ENCODE data around the gene SULT1A1. TPM values are rescaled to one million over a fixed set of nuclear protein-coding genes. Genes with fewer than 3 reads are reported as not detected.

SULT1A1 gene
- total and polyA plus RNA-seq, 2 experiments from 2014 or later: 15.0 to 18.8 TPM

DNA sequence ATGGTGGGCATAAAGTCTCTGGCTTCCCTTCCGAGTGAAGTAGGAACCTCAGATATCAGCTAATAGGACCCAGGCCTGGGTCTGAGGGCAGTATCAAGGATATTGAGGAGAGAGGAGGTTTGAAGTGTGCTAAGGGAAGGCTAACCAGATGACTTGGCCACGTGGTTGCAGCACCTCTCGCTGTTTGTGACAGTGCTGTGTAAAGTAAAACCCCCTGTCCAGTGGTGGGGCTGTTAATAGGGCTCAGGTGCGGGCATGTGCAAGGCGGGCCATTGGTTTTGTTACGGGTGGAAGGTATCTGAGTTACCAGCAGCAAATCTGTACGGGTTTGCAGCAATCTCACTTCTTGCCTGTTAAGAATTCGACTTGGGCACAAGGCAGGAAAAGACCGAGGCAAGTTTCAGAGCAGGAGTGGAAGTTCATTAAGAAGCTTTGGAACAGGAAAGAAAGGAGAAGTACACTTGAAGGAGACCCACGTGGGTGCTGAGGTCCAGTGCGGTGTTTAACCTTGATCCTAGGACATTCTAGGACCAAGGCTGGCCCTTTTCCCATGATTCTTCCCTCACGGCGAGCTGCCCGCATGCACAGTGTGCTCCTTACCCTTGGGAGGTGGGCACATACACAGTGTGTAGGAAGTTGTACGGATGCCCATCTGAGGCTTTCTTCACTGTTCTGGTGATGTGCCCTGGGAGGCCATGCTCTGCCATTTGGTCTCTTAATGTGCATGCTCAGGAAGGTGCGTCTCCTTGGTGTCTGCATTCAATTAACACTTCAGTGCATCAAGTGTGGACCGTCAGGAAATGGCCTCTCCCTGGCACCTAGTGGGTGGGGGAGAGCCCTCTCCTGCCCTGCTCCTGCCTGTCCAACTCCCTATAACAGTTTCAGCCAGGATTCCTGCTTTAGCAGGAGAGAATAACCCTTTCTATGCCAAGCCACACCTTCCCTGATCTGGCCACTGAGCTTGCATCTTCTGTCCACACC is 35.8 kb downstream of the SULT1A1 start:
- no peak overlapping the region for H2AFZ ChIP-seq
- H3K27me3 ChIP-seq: no peaks in the 10 kb centered on the region
- no peaks in the 10 kb centered on the region for H3K9me2 ChIP-seq (replicated peaks; ENCODE audit: insufficient read depth)
- no peak overlapping the region for H3K4me3 ChIP-seq
- no peak overlapping the region for H3K4me2 ChIP-seq
- peaks cover 16% of the 10 kb centered on the region for H3K79me2 ChIP-seq
- H3K4me1 ChIP-seq (ENCODE audit: insufficient read depth): peaks cover 11% of the 10 kb centered on the region
- H3K27ac ChIP-seq: peak overlapping the region; percentile 89
- WGBS (ENCODE audit: low lambda C conversion rate, missing lambda C conversion rate): 78% methylated on average over 17 of the region's 17 CpGs
- H4K20me1 ChIP-seq (ENCODE audit: insufficient read depth, poor library complexity, severe bottlenecking): no peaks in the 10 kb centered on the region
- TF ChIP-seq, protein P1, sequence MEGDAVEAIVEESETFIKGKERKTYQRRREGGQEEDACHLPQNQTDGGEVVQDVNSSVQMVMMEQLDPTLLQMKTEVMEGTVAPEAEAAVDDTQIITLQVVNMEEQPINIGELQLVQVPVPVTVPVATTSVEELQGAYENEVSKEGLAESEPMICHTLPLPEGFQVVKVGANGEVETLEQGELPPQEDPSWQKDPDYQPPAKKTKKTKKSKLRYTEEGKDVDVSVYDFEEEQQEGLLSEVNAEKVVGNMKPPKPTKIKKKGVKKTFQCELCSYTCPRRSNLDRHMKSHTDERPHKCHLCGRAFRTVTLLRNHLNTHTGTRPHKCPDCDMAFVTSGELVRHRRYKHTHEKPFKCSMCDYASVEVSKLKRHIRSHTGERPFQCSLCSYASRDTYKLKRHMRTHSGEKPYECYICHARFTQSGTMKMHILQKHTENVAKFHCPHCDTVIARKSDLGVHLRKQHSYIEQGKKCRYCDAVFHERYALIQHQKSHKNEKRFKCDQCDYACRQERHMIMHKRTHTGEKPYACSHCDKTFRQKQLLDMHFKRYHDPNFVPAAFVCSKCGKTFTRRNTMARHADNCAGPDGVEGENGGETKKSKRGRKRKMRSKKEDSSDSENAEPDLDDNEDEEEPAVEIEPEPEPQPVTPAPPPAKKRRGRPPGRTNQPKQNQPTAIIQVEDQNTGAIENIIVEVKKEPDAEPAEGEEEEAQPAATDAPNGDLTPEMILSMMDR (IDR thresholded peaks at IDR 0.05; ENCODE audit: poor library complexity): no peak
- TF ChIP-seq EZH2phosphoT487 (IDR thresholded peaks at IDR 0.05; ENCODE audit: low read depth, severe bottlenecking, unreplicated experiment) (no peak), EZH2 (IDR thresholded peaks at IDR 0.05; ENCODE audit: borderline replicate concordance) (no peak)
- DNase-seq (ENCODE audit: low spot score): no peak
- H3K9me3 ChIP-seq (ENCODE audit: low read depth): no peaks in the 10 kb centered on the region
- no peaks in the 10 kb centered on the region for H3K36me3 ChIP-seq (replicated peaks; ENCODE audit: insufficient read depth, low read depth)

DNA sequence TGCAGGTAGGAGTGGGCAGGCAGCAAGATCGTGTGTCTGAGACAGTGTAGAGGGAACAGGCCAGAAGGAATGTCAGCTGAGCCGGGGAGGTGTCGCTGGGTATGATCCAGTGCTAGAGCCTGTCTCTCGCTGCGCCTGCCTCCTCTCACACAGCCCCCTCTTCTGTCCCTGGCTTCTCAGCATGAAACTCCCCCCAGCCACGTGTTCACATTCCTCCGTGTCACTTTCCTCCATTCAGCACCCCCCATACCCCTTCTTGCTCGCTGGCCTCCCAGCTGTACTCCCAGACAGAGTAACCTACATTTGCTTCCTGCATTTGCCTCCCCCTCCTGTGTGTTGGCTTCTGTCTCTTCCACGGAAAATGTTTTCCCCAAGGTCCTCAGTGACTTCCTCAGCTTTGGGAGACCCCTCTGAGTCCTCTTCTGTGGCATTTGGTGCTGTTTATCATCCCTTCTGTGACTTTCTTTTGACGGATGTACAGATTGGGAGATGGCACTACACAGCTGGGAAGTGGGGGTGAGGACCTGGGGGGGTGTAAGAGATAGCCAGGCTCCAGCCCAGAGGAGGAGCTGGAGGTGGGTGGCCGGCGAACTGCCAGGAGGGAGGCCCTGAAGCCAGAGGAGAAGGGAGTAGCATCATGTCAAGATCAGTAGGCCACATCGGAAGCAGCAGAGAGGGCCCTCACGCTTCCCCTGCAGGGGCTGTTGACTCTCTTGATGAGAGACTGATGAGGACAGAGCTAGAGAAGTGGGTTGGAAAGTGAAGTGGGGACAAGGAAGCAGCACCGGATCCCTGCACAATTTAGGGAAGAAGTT is 36.9 kb downstream of the SULT1A1 start:
- H3K4me2 ChIP-seq: peak overlapping the region; percentile 58

DNA sequence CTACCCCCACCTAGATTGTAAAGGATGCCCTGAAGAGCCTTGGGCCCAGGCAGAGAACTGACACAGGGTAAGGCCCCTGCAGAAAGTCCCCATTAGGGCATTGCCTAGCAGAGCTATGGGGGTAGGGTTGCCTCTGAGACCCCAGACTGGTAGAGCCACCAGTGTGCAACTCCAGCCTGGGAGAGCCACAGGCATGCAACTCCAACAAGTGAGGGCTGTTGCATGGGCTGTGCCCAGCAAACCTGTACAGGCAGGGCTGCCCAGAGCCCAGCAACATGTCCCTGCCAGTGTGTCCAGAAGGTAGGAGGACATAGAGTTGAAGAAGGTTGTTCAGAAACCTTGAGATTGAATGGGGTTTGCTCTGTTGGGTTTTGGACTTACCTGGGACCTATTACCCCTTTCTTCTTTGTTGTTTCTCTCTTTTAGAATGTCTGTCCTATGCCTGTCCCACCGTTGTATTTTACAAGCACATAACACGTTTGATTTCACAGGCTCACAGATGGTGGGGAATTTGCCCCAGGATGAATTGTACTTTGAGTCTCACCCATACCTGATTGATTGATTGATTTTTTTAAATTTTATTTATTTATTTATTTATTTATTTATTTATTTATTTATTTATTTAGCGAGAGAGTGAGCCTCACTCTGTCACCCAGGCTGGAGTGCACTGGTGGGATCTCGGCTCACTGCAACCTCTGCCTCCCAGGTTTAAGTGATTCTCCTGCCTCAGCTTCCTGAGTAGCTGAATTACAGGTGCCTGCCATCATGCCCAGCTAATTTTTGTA is 39.7 kb downstream of the SULT1A1 start:
- 91% methylated on average over 4 of the region's 4 CpGs for WGBS (ENCODE audit: low lambda C conversion rate, missing lambda C conversion rate)

More for the DNA sequence above, 36.9 kb downstream of the SULT1A1 start:
- H3K79me2 ChIP-seq: peaks cover 21% of the 10 kb centered on the region
- H4K20me1 ChIP-seq (ENCODE audit: insufficient read depth, poor library complexity, severe bottlenecking): no peaks in the 10 kb centered on the region
- H3K4me3 ChIP-seq: no peak overlapping the region
- TF ChIP-seq, protein P1 (IDR thresholded peaks at IDR 0.05; ENCODE audit: poor library complexity): no peak
- no peak for TF ChIP-seq EZH2 (IDR thresholded peaks at IDR 0.05; ENCODE audit: borderline replicate concordance)
- TF ChIP-seq EZH2phosphoT487 (IDR thresholded peaks at IDR 0.05; ENCODE audit: low read depth, severe bottlenecking, unreplicated experiment): no peak
- 52% methylated on average over 12 of the region's 15 CpGs for whole genome bisulfite sequencing (ENCODE audit: low lambda C conversion rate, missing lambda C conversion rate)
- H3K27me3 ChIP-seq: no peaks in the 10 kb centered on the region
- H3K9me2 ChIP-seq (replicated peaks; ENCODE audit: insufficient read depth): no peaks in the 10 kb centered on the region
- H3K9me3 ChIP-seq (ENCODE audit: low read depth): no peaks in the 10 kb centered on the region
- no peaks in the 10 kb centered on the region for H3K36me3 ChIP-seq (replicated peaks; ENCODE audit: insufficient read depth, low read depth)
- peak overlapping the region; percentile 89 for H3K27ac ChIP-seq
- DNase-seq (ENCODE audit: low spot score): peak; percentile 58
- H3K4me1 ChIP-seq (ENCODE audit: insufficient read depth): peaks cover 11% of the 10 kb centered on the region
- peak overlapping the region; percentile 69 for H2AFZ ChIP-seq

More for the DNA sequence above, 39.7 kb downstream of the SULT1A1 start:
- no peak for TF ChIP-seq EZH2phosphoT487 (IDR thresholded peaks at IDR 0.05; ENCODE audit: low read depth, severe bottlenecking, unreplicated experiment)
- TF ChIP-seq EZH2 (IDR thresholded peaks at IDR 0.05; ENCODE audit: borderline replicate concordance): no peak
- TF ChIP-seq, protein P1 (IDR thresholded peaks at IDR 0.05; ENCODE audit: poor library complexity): no peak
- H3K27me3 ChIP-seq: no peaks in the 10 kb centered on the region
- H3K4me3 ChIP-seq: no peak overlapping the region
- no peak overlapping the region for H2AFZ ChIP-seq
- no peaks in the 10 kb centered on the region for H3K9me3 ChIP-seq (ENCODE audit: low read depth)
- H3K4me1 ChIP-seq (ENCODE audit: insufficient read depth): peaks cover 11% of the 10 kb centered on the region
- H3K36me3 ChIP-seq (replicated peaks; ENCODE audit: insufficient read depth, low read depth): no peaks in the 10 kb centered on the region
- peaks cover 39% of the 10 kb centered on the region for H3K79me2 ChIP-seq
- no peaks in the 10 kb centered on the region for H4K20me1 ChIP-seq (ENCODE audit: insufficient read depth, poor library complexity, severe bottlenecking)
- no peak overlapping the region for H3K4me2 ChIP-seq
- DNase-seq (ENCODE audit: low spot score): no peak
- H3K9me2 ChIP-seq (replicated peaks; ENCODE audit: insufficient read depth): no peaks in the 10 kb centered on the region
- H3K27ac ChIP-seq: no peak overlapping the region

All from hepatocyte (in vitro differentiated cells).